ENCODE results near the gene TBC1D22A. TPM values are rescaled to one million over a fixed set of nuclear protein-coding genes. Genes with fewer than 3 reads are reported as not detected.

The TBC1D22A gene
- total RNA-seq, 1 donor from 2014 or later = 87.8 TPM

GRCh38 chr22:46887978-46888377, 125.5 kb downstream of the TBC1D22A start:
- no peak for DNase-seq (ENCODE audit: low spot score in 2 of 2)
- intact Hi-C loops (cut with DNase I) = no loop called here

GRCh38 chr22:46890819-46891218, 128.4 kb downstream of the TBC1D22A start:
- no peak for DNase-seq (ENCODE audit: low spot score in 2 of 2)
- no peak for TF ChIP-seq CTCF (IDR thresholded peaks at IDR 0.05)
- Histone ChIP-seq H3K4me3 (no peak overlapping the region), H3K27me3 (no peaks in the 10 kb centered on the region), H3K9me3 (no peaks in the 10 kb centered on the region), H3K4me1 (no peaks in the 10 kb centered on the region), H3K27ac (no peak overlapping the region), H3K36me3 (peaks cover 11 to 17% of the 10 kb centered on the region in 2 donors)
- intact Hi-C loops (cut with DNase I) = no loop called here

More at GRCh38 chr22:46887978-46888377, 125.5 kb downstream of the TBC1D22A start:
- Histone ChIP-seq H3K27ac (no peak overlapping the region), H3K9me3 (no peaks in the 10 kb centered on the region), H3K27me3 (no peaks in the 10 kb centered on the region), H3K36me3 (peaks cover 0 to 13% of the 10 kb centered on the region in 2 donors), H3K4me1 (no peaks in the 10 kb centered on the region), H3K4me3 (no peak overlapping the region)
- no peak for TF ChIP-seq CTCF (IDR thresholded peaks at IDR 0.05)

GRCh38 chr22:46891382-46891951, 129.0 kb downstream of the TBC1D22A start:
- no peaks in the 10 kb centered on the region for H3K9me3 ChIP-seq
- H3K36me3 ChIP-seq = peaks cover 11 to 17% of the 10 kb centered on the region in 2 donors
- no peak for TF ChIP-seq CTCF (IDR thresholded peaks at IDR 0.05)
- no peak for DNase-seq (ENCODE audit: low spot score in 2 of 2)
- no peak overlapping the region for H3K27ac ChIP-seq
- H3K4me3 ChIP-seq = no peak overlapping the region
- H3K4me1 ChIP-seq = no peaks in the 10 kb centered on the region
- intact Hi-C loops (cut with DNase I) = no loop called here
- H3K27me3 ChIP-seq = no peaks in the 10 kb centered on the region

- Histone ChIP-seq H3K4me3 (no peak overlapping the region), H3K27ac (no peak overlapping the region), H3K27me3 (no peaks in the 10 kb centered on the region), H3K4me1 (no peaks in the 10 kb centered on the region), H3K36me3 (peaks cover 11 to 14% of the 10 kb centered on the region in 2 donors), H3K9me3 (no peaks in the 10 kb centered on the region)
- intact Hi-C loops (cut with DNase I) = no loop called here
- DNase-seq (ENCODE audit: low spot score in 2 of 2) = no peak
- no peak for TF ChIP-seq CTCF (IDR thresholded peaks at IDR 0.05)
Measured at GRCh38 chr22:46892866-46893265, 130.4 kb downstream of the TBC1D22A start.

- no peak overlapping the region for H3K4me3 ChIP-seq
- intact Hi-C loops (cut with DNase I) = no loop called here
- no peaks in the 10 kb centered on the region for H3K27me3 ChIP-seq
- TF ChIP-seq CTCF (IDR thresholded peaks at IDR 0.05) = no peak
- no peak overlapping the region for H3K27ac ChIP-seq
- no peaks in the 10 kb centered on the region for H3K4me1 ChIP-seq
- no peaks in the 10 kb centered on the region for H3K9me3 ChIP-seq
- peaks cover 11 to 14% of the 10 kb centered on the region in 2 donors for H3K36me3 ChIP-seq
- DNase-seq (ENCODE audit: low spot score in 2 of 2) = no peak
Measured at GRCh38 chr22:46893281-46894020, 131.0 kb downstream of the TBC1D22A start.

Measured in ascending aorta (tissue), 2 donors.